ENCODE results near the gene P3H2.
"Not testable (repeated sequence)": the region's sequence is repeated elsewhere in the genome, so short reads cannot be mapped to it uniquely, and the experiment has no call there.

P3H2 gene

DNA sequence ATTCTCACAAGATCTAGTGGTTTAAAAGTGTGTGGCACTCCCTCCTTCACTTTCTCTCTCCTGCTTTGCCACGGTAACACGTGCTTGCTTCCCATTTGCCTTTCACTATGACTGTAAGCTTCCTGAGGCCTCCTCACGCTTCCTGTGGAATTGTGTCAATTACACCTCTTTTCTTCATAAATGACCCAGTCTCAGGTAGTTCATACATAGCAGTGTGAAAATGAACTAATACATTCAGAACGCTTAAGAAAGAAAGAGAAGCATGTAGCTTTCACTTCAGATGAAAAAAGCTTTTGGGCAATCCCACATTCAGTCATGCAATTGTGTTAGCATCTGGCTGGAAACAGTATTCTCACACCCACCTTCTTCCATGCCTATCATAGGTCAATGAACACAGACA lies 24.4 kb downstream of the P3H2 start:
- no peak overlapping the region for H3K4me3 ChIP-seq (ENCODE audit: low read length)
- DNase-seq (ENCODE audit: low read depth, low spot score) = no peak

DNA sequence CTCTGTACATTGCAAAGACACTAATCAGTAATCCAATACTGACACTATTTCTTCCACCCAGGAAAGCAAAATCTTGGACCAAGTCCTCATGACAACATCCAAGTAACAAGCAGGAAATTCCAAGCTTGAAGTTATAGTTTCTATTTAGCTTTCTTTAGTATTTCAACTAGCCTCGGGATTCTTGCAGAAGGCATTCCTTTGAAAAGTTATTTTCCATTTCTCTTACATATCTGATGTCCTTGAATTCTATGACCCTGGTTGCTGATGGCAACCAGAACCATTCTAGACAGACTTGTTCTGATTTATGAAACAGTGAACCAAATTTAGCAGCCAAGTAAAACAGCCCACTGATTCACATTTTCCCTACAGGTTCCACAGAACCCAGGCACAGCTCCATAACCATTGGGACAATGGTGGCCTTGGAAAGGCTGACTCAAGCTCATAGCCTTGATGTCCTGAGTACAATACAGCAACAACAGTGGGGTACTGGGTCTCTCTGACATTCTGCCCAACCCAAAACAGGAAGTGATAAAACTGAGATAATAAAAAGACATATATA lies 26.5 kb downstream of the P3H2 start:
- no peak for DNase-seq (ENCODE audit: low read depth, low spot score)
- H3K4me3 ChIP-seq (ENCODE audit: low read length) = no peak overlapping the region

DNA sequence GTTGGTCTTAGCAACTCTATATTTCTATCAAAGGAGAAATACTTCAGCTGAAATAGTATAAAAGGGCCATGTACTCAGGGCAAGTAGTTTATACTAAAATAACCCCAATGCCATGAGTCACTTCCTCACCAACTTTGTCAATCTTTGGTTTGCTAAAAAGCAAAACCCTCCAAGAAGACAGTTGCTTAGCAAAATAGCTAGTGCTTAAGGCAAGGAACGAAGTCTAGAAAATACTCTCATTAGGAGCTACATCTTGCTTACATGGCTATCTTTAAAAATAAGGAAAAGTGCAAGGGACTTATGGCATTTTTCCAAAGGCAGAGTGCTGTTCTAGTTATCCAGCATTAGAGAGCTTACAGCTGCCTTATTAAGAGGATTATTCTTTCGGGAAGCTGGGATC lies 28.4 kb downstream of the P3H2 start:
- no peak for DNase-seq (ENCODE audit: low read depth, low spot score)
- H3K4me3 ChIP-seq (ENCODE audit: low read length) = no peak overlapping the region

DNA sequence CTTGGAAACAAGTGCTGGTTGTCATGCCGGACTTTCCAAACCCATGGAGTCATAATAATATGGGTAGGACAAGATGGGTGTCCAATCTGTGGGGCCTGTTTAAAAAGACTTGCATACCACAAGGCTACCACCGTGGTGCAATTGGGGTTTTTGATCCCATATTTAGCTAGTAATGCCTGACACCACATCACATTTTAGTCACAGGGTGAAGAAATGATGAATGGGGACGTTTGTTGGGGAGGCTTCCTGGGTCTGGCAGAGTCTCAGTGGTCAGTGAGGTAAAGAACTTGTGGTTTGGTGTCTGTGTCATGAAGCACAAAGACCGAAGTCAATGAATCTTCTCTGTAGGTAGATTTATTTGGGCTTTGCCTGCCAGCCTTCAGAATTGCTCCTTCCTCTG lies 31.0 kb downstream of the P3H2 start:
- H3K4me3 ChIP-seq (ENCODE audit: low read length) = no peak overlapping the region

DNA sequence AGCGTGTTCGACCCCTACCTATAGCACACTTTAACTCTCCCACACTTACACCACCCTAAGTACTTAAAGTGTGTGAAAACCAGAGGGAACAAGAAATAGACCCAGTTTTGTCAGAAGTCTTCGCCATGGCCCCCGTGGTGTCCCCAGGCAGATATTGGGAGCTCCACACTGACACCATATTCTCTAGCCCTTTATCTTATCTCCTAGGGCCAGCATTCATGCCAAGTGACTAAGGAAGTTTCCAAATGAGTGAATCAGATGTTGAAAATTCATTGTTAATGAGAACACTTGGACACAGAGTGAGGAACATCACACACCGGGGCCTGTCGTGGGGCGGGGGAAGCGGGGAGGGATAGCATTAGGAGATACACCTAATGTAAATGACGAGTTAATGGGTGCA lies 31.8 kb downstream of the P3H2 start:
- no peak for DNase-seq (ENCODE audit: low read depth, low spot score)
- no peak overlapping the region for H3K4me3 ChIP-seq (ENCODE audit: low read length)

More for the DNA sequence above, 31.0 kb downstream of the P3H2 start:
- no peak for DNase-seq (ENCODE audit: low read depth, low spot score)

DNA sequence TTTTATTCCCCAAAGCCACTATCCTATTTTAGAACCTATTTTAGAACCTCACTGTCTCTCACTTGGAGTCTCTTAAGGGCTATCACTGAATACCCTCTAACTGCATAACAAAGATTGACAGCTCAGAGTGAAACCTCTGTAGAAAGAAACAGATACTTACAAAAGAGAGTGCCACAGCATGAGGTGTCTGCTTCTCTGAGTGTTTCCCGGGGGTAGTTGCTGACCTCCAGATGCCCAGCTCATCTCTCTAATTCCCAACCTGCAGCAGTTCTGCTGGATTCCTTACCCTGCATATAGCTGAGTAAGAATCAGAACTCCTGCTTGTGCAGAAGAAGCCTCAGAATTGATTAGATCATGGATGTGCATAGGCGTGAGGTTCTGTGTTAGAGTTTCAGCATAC lies 34.5 kb downstream of the P3H2 start:
- H3K4me3 ChIP-seq (ENCODE audit: low read length) = no peak overlapping the region
- no peak for DNase-seq (ENCODE audit: low read depth, low spot score)

DNA sequence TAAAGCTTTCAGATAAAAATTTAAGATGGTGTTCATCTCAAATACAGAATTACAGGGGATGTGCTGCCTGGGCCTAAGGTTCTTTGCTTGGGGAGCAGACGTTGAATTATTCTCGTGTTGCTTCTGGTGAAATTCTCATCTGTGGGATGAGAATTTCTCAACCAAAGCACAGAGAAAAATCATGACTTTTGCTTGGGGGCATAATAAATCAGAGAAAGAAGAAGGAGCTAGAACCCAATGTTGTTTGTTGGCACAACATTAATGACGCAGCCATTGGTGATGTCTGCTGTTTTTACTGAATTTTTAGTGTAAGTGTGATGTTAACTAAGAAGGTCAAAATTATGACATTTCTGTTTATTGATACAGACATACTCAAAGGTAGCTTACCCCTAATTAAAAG lies 35.7 kb downstream of the P3H2 start:
- H3K4me3 ChIP-seq (ENCODE audit: low read length) = no peak overlapping the region
- DNase-seq (ENCODE audit: low read depth, low spot score) = no peak

DNA sequence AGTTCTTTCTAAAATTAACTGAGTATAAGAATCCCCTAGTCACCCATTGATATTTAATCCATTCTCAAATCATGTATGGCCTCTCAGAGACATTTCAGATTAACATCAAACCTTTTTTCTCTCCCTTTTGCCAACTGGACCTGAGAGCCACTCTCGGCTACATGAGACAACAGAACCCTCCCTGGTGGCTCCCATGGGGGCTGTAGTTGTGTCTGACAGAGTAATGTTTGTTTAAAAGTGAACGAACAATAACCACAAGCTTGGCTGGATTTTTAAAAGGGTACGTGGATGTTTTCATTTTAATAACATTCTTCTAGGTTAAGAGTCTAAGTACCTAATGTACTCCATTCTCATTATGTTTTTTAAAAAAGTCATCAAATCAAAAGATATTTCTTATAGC lies 37.1 kb downstream of the P3H2 start:
- DNase-seq (ENCODE audit: low read depth, low spot score) = no peak
- no peak overlapping the region for H3K4me3 ChIP-seq (ENCODE audit: low read length)

DNA sequence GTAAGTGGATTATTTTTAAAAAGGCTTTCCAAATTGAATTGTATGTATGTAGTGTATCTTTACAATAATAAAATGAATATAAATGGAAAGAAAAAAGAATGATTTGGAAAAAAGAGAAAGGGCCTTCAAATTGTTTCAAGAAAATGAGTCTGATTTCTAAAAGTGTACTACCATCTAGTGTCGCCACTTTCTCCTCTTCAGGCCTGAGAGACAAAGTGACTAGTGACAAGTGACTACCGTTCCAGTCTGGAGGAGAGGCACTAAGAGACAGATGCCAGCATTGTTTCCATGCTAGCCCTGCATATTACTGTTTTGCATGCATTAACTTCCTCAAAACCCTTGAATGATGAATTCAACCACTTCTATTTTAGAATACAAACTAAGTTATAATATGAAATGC lies 39.3 kb downstream of the P3H2 start:
- H3K4me3 ChIP-seq (ENCODE audit: low read length) = no peak overlapping the region
- DNase-seq (ENCODE audit: low read depth, low spot score) = no peak

DNA sequence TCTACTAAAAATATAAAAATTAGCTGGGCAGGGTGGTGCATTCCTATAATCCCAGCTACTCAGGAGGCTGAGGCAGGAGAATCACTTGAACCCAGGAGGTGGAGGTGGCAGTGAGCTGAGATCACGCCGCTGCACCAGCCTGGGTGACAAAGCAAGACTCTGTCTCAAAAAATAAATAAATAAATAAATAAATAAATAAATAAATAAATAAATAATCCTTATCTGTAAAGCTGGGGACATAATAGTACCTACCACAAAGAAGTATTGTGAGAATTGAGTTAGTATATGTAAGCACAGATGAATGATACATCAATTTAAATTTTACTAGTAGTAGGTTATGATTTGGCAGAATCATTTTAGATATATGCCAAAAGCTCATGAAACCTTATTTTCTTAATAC lies 41.5 kb downstream of the P3H2 start:
- H3K4me3 ChIP-seq (ENCODE audit: low read length) = not testable (repeated sequence)

DNA sequence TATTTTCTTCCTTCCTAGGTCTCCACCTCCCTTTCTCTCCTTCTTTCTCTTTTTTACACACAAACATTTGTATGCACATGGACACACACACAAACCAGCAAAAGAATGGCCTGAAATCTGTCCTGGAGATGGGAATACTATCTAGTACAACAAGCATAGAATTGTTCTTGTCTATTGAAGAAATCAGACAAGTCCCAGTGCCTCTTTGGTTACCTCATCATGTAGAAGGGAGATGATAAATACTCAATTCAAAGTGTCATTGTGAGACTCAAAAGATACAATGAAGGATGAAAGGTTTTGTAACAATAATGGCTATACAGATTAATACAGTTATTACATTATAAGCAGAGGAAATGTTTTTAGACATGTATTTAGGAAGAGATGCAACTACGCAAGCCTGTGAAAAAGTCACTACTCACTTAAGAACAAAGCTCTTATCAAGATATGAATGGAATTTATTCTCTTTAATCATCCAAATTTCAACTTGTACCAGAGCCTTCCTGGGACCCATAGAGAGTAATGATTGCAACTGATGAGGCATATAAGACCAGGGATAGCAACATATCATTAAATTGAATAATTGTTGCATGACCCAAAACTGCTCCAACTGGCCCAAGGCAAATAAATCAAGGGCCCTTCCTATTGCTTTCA lies 43.2 kb downstream of the P3H2 start:
- no peak for DNase-seq (ENCODE audit: low read depth, low spot score)
- no peak overlapping the region for H3K4me3 ChIP-seq (ENCODE audit: low read length)

More for the DNA sequence above, 41.5 kb downstream of the P3H2 start:
- not testable (repeated sequence) for DNase-seq (ENCODE audit: low read depth, low spot score)

DNA sequence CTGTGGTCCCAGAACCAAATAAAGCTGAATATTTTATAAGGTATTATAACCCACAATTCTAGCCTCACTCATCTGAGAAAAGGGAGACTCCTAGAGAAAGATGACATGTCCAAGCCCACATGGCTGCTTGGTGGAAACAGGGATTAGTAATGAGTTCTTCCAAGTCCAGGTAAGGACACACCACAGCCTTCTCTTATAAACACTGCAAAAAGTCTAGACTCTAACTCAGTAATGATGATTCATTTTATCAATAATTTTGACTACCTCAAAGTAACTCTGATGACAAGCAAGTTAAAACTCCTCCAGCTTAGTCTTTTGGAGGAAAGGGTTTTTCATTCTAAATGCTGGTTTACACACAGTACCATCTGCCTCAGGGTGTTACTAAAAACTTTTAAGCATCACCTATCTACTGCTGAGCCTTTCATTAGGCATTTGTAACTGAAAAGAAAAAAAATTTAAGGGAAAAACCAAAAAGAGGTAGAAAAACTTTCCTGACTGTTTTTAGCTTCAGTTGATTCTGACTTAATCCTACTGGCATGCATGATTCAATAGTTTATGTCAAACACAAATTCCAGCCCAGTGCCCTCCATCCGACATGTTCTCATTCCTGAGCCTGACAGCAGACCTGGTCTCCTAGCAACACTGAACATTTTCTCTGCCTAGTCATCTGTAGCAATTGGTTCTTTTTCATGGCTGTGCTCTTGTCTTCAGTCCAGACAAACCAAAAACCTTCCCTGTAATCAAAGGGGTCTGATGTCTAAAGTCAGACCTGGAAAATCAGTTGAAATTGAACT lies 43.9 kb downstream of the P3H2 start:
- no peak for DNase-seq (ENCODE audit: low read depth, low spot score)

DNA sequence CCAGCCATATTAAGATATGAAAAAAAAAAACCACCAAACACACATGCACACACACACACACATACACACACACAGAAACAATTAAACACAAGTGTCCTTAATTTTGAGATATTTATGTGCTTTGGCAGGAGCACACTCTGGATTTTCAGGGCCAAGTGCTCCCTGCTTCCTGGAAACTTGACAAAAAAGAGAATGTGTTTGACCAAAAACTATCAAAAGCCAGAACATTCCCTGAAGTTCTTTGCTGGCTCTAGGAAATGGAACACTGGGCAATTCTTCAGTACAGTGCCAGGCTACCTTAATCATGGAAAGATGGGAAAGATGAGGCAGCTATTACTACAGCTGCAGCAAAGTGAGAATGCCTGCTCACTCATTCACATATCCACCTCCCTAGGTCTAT lies 44.6 kb downstream of the P3H2 start:
- no peak overlapping the region for H3K4me3 ChIP-seq (ENCODE audit: low read length)
- DNase-seq (ENCODE audit: low read depth, low spot score) = no peak

More for the DNA sequence above, 43.9 kb downstream of the P3H2 start:
- H3K4me3 ChIP-seq (ENCODE audit: low read length) = no peak overlapping the region

DNA sequence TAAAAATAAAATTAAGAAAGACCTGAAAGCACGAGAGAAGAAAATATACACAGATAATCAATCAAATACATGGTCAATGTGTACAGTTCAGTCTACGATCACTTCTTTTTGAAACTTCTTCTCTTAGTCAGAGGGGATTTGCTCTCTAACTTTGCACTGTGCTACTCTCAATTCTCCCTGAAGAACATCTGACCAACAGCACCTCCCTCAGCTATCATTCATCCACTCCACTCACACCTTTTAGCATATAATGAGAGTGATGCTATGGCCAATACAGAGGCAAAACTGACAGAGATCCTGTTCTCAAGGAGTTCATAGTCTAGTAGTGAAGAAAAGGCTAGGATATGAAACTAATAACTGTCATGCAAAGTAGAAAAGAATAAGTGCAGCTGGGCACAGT lies 45.9 kb downstream of the P3H2 start:
- no peak overlapping the region for H3K4me3 ChIP-seq (ENCODE audit: low read length)
- no peak for DNase-seq (ENCODE audit: low read depth, low spot score)

DNA sequence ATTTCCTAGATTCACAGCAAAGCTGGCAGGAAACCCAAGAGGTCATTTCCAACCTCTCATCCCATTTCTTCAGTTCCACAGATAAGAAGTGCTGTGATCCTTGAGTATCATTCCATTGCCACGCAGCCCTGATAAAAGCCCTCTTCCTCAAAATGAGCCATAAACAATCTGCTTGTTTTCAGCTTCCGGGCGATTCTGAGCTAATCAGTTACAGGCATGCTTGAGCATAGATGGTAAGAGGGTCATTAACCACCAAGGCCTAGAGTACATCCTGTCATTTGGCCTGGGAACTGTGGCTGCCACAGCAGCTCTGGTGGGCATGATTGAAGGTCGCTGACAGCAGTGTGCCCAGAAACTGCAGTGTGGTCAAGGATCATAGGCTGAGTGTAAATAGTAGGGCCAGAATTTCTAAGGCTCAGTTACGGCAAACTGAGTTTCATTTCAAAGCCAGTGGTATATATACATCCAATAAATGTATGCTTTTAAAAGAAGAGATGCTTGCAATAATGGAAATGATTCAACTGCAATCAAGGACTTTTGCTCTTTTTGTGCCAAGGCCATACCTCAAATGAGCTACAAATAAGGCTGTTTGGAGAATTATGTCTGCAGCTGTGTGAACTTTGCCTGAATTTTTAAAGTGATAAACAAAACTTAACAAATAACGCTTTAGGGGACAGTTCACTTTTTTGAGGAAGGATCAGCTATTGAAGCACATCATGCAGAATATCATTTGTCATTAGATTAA lies 47.3 kb downstream of the P3H2 start:
- no peak for DNase-seq (ENCODE audit: low read depth, low spot score)
- H3K4me3 ChIP-seq (ENCODE audit: low read length) = no peak overlapping the region

DNA sequence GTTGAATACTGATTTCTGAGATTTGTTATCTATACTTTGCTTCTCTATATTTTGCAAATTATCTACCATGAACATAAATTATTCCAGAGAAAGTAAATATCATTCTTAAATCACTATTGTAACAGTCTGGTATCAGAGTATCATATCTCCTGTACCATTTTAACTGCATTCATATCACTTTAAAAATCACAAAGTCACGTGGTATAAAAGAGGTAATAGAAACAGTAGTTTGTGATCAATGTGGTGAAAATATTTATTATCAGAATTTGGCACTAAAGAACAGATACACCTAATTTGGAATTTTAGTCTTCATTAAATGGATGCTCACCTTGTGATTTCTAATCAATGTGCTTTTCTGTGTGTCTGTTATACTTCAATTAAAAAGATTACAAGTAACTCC lies 47.8 kb downstream of the P3H2 start:
- no peak overlapping the region for H3K4me3 ChIP-seq (ENCODE audit: low read length)

DNA sequence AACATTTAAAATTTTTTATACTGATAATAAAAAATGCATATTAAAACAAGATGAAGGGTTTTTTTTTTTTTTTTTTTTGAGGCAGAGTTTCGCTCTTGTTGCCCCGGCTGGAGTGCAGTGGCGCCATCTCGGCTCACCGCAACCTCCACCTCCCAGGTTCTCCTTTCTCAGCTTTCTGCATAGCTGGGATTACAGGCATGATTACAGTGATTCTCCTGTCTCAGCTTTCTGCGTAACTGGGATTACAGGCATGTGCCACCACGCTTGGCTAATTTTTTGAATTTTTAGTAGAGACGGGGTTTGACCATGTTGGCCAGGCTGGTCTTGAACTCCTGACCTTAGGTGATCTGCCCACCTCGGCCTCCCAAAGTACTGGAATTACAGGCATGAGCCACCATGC lies 48.8 kb downstream of the P3H2 start:
- not testable (repeated sequence) for DNase-seq (ENCODE audit: low read depth, low spot score); H3K4me3 ChIP-seq (ENCODE audit: low read length)

More for the DNA sequence above, 47.8 kb downstream of the P3H2 start:
- DNase-seq (ENCODE audit: low read depth, low spot score) = no peak

DNA sequence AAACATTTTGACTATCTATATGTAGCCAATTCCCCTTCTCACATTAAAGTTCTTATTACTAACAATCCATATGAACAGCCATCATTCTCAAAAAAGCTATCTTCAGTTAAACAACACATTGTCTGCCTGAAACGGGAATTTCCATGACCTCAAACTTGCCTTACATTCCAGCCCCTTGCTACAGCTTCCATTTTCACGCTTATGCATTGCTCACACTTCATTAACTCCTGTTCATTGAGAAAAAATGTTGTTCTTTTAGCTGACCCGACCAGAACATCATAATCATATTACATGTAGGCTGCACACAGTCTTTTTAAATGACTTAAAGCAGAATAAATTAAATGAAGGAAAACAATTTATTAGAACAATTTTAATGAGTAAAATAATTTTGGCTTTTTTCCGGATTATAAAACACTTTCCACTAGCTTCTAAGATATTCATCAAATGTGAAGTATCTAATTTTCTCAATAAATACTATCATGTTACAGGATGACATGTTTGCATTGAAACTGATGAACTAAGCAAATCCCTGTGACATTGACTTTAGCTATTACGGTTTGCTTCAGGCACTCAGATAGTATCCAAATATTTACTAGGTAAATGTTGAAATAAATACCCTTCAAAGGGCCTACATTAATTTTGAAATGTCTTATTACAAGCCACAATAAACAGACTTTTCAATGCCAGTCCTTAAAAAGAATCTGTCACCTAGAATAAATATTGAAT lies 49.9 kb downstream of the P3H2 start:
- DNase-seq (ENCODE audit: low read depth, low spot score) = no peak
- H3K4me3 ChIP-seq (ENCODE audit: low read length) = no peak overlapping the region

DNA sequence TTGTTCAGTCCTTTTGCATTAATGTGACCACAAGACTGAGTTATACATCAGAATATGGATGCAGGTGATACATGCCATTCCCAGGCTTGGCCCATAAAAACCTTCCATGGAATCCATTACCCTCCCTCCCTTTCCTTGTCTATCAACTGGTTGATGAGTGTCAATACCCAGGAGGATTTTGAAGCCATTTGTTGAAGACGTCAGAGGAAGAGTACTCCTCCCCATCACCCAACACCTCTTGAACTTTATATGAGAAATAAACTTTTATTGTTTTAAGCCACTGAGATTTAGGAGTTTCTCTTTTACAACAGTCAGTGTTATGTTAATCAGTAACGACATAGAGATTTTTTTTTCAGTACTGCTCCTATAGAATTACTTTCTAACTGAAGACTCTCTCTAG lies 55.5 kb downstream of the P3H2 start:
- DNase-seq (ENCODE audit: low read depth, low spot score) = no peak
- no peak overlapping the region for H3K4me3 ChIP-seq (ENCODE audit: low read length)
